ENCODE measurements around the gene OSBPL3.

DNA sequence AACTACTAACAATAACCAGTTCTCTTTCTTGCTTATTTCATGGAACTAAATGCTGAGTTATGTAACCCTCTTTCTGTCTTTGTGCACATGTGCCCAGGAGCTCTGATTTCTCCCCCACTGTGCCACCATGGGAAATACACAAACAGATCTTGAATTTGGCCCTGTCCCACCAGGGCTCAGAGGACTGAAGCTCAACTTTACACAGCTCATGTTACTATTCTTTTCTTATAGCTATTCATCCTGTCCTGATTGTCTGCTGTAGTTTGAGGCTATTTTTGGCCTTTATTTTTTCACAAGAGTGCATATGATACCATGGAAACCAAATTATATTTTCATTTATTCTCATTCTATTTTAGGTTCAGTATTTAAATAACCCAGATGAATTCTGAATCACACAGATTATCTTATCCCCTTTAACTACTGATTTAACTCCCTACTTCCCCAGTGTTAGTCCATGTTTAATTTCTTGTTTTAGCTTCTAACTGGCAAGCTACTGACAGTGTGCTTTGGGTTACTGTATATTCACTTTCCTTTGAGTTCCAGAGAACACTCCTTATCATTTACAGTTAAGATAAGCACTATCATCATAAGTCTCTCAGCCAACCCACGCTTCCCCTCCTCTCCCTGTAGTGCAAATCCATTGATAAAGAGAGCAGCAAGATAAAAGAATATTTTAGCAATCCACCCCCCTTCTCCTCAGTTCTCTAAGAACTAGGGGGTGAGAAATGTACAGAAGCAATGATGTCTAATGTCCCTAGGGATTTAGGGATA is 150.9 kb downstream of the OSBPL3 start:
- TF ChIP-seq, protein P1, sequence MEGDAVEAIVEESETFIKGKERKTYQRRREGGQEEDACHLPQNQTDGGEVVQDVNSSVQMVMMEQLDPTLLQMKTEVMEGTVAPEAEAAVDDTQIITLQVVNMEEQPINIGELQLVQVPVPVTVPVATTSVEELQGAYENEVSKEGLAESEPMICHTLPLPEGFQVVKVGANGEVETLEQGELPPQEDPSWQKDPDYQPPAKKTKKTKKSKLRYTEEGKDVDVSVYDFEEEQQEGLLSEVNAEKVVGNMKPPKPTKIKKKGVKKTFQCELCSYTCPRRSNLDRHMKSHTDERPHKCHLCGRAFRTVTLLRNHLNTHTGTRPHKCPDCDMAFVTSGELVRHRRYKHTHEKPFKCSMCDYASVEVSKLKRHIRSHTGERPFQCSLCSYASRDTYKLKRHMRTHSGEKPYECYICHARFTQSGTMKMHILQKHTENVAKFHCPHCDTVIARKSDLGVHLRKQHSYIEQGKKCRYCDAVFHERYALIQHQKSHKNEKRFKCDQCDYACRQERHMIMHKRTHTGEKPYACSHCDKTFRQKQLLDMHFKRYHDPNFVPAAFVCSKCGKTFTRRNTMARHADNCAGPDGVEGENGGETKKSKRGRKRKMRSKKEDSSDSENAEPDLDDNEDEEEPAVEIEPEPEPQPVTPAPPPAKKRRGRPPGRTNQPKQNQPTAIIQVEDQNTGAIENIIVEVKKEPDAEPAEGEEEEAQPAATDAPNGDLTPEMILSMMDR (IDR thresholded peaks at IDR 0.05; ENCODE audit: extremely low read depth in 1 of 2, insufficient read depth in 1 of 2, low read depth in 1 of 2, low read length in 2 of 2): no peak
- TF ChIP-seq POLR2A (IDR thresholded peaks at IDR 0.05; ENCODE audit: low read depth, low read length) (no peak), EZH2 (IDR thresholded peaks at IDR 0.05; ENCODE audit: borderline replicate concordance, low read depth, low read length, severe bottlenecking) (no peak), POLR2AphosphoS5 (IDR thresholded peaks at IDR 0.05; ENCODE audit: insufficient read depth, low read depth, low read length) (no peak)
- TF ChIP-seq, protein P2, sequence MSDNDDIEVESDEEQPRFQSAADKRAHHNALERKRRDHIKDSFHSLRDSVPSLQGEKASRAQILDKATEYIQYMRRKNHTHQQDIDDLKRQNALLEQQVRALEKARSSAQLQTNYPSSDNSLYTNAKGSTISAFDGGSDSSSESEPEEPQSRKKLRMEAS (IDR thresholded peaks at IDR 0.05; ENCODE audit: insufficient read depth, insufficient read length): no peak

Measured in endothelial cell of umbilical vein (primary cell).